Testis (tissue), 3 donors: Measurements from ENCODE around the gene DDX49. TPM values are rescaled to one million over a fixed set of nuclear protein-coding genes. Genes with fewer than 3 reads are reported as not detected.

Source experiments
- polyA plus RNA-seq: library from polyadenylated mRNA; stranded (reverse); fragments of 350-450 nt; fragmentation: Illumina TruSeq; extraction: RNeasy Lipid Tissue Mini Kit (QIAGEN cat#74804); gene quantifications from one replicate; pipeline ENCODE4 v1.2.3, GENCODE V29; 2014; ENCODE audit warnings: low read depth, low replicate concordance; ENCODE audit not compliant: insufficient read depth
- total RNA-seq, 2 donors: library from RNA; depleted of rRNA; stranded (reverse); fragments of >200 nt; gene quantifications; one replicate each; pipeline ENCODE4 v1.2.3, GENCODE V29; 2016

DDX49 gene
- total and polyA plus RNA-seq, 3 donors from 2014 or later: 65.6 to 95.6 (median 84.8) TPM

Other genes with a start within 250 kb of the DDX49 start
- 10 to 100 TPM; 28.1 to 32.1 TPM for gene CRTC1, start 236.0 kb upstream of the DDX49 start, total RNA-seq
- gene CRTC1, start 236.0 kb upstream of the DDX49 start, polyA plus RNA-seq: 15.6 TPM
- 1 to 10 TPM; 3.8 to 7.1 TPM for gene COMP, start 128.4 kb upstream of the DDX49 start, total RNA-seq
- 23.4 TPM for gene COMP, start 128.4 kb upstream of the DDX49 start, polyA plus RNA-seq
- gene UPF1, start 87.8 kb upstream of the DDX49 start, total RNA-seq: 100 to 1,000 TPM; 176 to 188 TPM
- gene UPF1, start 87.8 kb upstream of the DDX49 start, polyA plus RNA-seq: 99.0 TPM
- gene CERS1, start 23.6 kb upstream of the DDX49 start, total RNA-seq: 10 to 100 TPM; 64.5 to 73.2 TPM
- gene CERS1, start 23.6 kb upstream of the DDX49 start, polyA plus RNA-seq: 43.0 TPM
- 100 to 1,000 TPM; 490 to 692 TPM for gene COPE, start 328 bp upstream of the DDX49 start, total RNA-seq
- gene COPE, start 328 bp upstream of the DDX49 start, polyA plus RNA-seq: 343 TPM
- gene HOMER3, start 21.5 kb downstream of the DDX49 start, total RNA-seq: 10 to 100 TPM; 31.3 to 39.6 TPM
- 19.9 TPM for gene HOMER3, start 21.5 kb downstream of the DDX49 start, polyA plus RNA-seq
- 100 to 1,000 TPM; 176 to 254 TPM for gene SUGP2, start 113.8 kb downstream of the DDX49 start, total RNA-seq
- 331 TPM for gene SUGP2, start 113.8 kb downstream of the DDX49 start, polyA plus RNA-seq
- gene ARMC6, start 113.9 kb downstream of the DDX49 start, total RNA-seq: 10 to 100 TPM; 53.2 to 57.0 TPM
- 62.0 TPM for gene ARMC6, start 113.9 kb downstream of the DDX49 start, polyA plus RNA-seq
- 10 to 100 TPM; 14.3 to 14.7 TPM for gene SLC25A42, start 144.3 kb downstream of the DDX49 start, total RNA-seq
- 14.0 TPM for gene SLC25A42, start 144.3 kb downstream of the DDX49 start, polyA plus RNA-seq
- gene TMEM161A, start 218.8 kb downstream of the DDX49 start, total RNA-seq: 10 to 100 TPM; 17.4 to 18.7 TPM
- gene TMEM161A, start 218.8 kb downstream of the DDX49 start, polyA plus RNA-seq: 13.2 TPM